ENCODE results near the gene MAD1L1.

Gene MAD1L1

DNA sequence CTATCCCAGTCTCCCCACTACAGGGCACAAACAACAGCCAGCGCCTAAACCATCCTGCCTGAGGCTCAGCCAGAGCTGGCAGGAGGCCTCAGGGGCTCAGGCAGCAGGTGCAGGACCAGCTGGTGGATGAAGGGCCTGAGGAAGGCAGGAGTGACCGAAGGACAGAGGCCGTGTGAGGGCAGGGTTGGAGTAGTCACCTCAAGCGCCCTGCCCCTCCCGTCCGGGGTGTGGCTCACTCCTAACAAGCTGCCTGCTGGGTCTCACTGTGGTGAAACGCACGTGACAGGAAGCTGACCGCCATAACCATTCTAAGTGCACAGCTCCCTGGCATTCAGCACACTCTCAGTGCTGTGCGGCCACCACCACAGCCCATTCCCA is 281.6 kb downstream of the MAD1L1 start:
- ChIA-PET POLR2A (ENCODE audit: low non-redundant PET) (no interaction called here), CTCF (no interaction called here)
- peak overlapping the region; percentile 40 for H3K27ac ChIP-seq
- DNase-seq (ENCODE audit: low spot score), result no peak
- TF ChIP-seq, protein P1, sequence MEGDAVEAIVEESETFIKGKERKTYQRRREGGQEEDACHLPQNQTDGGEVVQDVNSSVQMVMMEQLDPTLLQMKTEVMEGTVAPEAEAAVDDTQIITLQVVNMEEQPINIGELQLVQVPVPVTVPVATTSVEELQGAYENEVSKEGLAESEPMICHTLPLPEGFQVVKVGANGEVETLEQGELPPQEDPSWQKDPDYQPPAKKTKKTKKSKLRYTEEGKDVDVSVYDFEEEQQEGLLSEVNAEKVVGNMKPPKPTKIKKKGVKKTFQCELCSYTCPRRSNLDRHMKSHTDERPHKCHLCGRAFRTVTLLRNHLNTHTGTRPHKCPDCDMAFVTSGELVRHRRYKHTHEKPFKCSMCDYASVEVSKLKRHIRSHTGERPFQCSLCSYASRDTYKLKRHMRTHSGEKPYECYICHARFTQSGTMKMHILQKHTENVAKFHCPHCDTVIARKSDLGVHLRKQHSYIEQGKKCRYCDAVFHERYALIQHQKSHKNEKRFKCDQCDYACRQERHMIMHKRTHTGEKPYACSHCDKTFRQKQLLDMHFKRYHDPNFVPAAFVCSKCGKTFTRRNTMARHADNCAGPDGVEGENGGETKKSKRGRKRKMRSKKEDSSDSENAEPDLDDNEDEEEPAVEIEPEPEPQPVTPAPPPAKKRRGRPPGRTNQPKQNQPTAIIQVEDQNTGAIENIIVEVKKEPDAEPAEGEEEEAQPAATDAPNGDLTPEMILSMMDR (conservative IDR thresholded peaks at IDR 0.05; ENCODE audit: low read depth), result no peak

DNA sequence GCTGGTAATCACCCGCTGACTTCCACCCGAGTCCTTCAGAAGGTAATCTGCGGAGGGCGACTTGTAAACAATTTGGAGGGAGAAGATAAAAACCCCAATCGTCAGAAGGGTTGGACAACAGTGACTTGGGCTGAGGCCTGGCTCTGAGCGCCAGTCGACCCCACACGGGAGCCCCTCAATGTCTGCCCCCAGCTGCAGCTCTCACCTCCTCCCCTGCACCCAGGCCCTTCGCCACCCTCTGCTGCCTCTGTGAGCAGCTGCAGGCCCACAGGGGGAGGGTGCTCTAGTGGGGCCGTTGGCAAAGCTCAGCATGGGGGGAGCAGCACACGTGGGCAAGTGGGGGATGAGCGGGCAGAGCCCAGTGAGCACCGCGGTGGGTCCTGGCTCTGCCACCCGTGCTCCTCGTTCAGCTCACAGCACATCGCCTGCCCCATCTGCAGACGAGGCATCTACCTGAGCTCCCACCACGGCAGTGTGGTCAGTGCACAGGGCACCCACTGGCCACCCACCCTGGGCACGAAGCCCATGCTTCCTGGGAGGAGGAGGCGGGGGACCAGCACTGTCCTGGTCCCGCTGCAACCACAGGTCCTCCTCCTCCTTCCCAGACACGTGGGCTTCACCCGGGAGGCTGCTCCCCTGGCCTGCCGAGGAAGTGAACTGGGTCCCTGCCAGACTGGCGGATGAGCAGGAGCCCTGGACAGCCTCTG is 282.1 kb downstream of the MAD1L1 start:
- ChIA-PET POLR2A (ENCODE audit: low non-redundant PET) (no interaction called here), CTCF (no interaction called here)
- H3K27ac ChIP-seq, result peak overlapping the region; percentile 40
- DNase-seq (ENCODE audit: low spot score), result no peak
- TF ChIP-seq, protein P1 (conservative IDR thresholded peaks at IDR 0.05; ENCODE audit: low read depth), result no peak

DNA sequence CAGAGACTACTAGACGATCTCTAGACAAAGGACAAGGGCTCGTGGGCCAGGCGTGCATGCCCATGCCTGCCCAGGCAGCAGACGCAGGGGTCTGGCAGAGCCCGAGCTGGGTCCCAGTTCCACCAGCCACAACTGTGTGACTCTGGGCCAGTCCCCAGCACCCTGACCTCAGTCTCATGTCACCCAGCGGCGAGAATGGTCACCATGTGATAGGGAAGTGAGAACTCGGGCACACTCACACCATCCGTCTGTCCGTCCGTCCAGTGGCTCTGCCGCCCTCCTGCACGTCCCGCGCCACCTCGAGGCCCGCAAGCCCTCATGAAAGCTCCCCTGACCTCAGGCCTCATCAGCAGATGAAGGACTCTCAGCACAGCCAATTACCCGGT is 282.7 kb downstream of the MAD1L1 start:
- H3K27ac ChIP-seq, result peak overlapping the region; percentile 40
- DNase-seq (ENCODE audit: low spot score), result no peak
- TF ChIP-seq, protein P1 (conservative IDR thresholded peaks at IDR 0.05; ENCODE audit: low read depth), result no peak
- ChIA-PET POLR2A (ENCODE audit: low non-redundant PET) (no interaction called here), CTCF (no interaction called here)

DNA sequence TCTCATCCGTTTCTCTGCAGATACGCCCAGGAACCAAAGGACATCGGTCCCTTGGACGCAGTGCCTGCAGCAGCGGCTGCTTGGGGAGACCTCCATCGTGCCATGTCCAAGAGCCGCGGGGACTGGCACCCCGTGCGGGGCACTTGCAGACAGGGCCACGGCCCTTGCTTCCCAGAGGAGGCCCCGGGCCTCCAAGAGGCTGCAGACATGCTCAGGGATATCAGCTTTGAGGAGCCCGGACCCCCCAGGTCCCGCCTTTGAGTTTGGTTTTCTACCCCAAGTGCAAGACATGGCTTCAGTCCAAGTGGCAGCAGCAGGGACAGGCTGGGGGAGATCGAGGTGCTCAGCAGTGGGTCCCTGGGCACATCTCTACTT is 283.1 kb downstream of the MAD1L1 start:
- ChIA-PET CTCF (no interaction called here), POLR2A (ENCODE audit: low non-redundant PET) (no interaction called here)
- TF ChIP-seq, protein P1 (conservative IDR thresholded peaks at IDR 0.05; ENCODE audit: low read depth), result no peak
- H3K27ac ChIP-seq, result no peak overlapping the region
- DNase-seq (ENCODE audit: low spot score), result no peak

DNA sequence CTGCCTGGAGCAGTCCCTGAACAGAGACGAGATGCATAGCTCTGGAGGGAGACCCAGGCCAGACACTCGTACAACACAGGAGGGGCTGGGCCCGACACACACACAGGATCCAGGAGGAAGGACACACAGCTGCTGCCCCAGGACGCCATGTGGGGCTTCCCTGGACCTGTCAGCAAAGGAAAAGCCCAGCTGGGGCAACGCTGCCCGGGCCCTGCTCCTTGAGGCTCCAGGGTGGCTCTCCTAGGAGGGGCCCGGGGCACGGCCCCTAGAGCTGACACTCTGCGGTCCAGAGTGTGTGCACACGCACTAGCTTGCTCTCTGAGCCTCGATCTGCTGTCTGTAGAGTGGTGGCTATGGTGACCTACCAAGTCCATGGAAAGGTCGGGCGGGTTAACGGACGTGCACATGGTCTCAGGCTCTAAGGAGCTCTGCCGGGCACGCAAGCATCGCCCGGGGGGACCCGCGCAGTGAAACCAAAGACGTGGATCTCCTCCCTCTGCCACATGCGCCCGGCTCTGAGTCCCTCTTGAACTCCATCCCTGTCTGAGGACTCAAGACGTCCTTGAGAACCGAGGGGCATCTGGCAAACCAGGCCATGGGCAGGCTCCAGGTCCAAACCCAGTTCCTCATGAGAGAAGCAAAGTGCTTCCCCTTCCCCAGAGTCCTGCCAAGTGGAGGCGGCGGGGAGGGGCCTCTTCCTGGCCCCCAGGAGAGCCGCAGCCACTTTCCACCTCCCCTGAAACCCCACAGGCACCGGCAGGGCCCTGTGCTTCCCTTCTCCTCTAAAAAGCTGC is 283.7 kb downstream of the MAD1L1 start:
- TF ChIP-seq, protein P1 (conservative IDR thresholded peaks at IDR 0.05; ENCODE audit: low read depth), result no peak
- H3K27ac ChIP-seq, result no peak overlapping the region
- ChIA-PET CTCF (interaction anchor here (0.5 kb wide), 1 partner anchor 121 kb away, joined by 3 read pairs; no protein-coding TSS in a partner anchor), POLR2A (ENCODE audit: low non-redundant PET) (no interaction called here)
- DNase-seq (ENCODE audit: low spot score), result no peak

DNA sequence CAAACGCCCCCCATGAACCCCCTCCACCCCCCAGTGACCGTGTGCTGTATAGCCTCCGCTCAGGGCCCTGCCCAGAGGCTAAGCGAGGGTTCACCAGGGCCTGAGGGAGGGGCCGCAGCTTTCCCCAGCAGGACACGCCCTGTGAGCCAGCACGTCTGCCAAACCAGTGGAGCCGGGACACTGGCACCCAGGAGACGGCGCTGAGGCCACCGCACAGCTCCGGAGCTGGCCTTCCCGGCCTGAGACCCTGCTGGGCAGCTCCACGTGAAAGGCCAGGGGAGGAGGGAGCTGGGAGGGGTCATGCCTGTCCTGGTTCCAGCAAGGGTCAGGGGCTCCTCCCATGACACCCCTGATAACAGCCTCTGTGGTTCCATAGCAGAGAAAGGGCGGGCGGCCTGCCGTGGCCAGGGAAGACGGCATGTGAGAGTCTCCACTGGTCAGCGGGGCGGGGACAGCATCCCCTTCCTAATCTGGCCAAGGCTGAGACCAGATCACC is 284.4 kb downstream of the MAD1L1 start:
- ChIA-PET POLR2A (ENCODE audit: low non-redundant PET) (no interaction called here), CTCF (interaction anchor here (0.5 kb wide), 1 partner anchor 122 kb away, joined by 3 read pairs; no protein-coding TSS in a partner anchor)
- TF ChIP-seq, protein P1 (conservative IDR thresholded peaks at IDR 0.05; ENCODE audit: low read depth), result no peak
- no peak for DNase-seq (ENCODE audit: low spot score)
- H3K27ac ChIP-seq, result no peak overlapping the region

Measured in RWPE1 (cell line).